Measurements from ENCODE around the gene ZNF688. TPM values are rescaled to one million over a fixed set of nuclear protein-coding genes. Genes with fewer than 3 reads are reported as not detected.

Gene ZNF688
- total and polyA plus RNA-seq, 2 of the 13 experiments (the other 11 are each of a cell fraction or from before 2014, with no cell fraction given) = 2.4 to 5.4 TPM

- TF ChIP-seq PLSCR1 (CRISPR knock-in tag; IDR thresholded peaks at IDR 0.05; ENCODE audit: borderline replicate concordance) (no peak), ARNTL (CRISPR knock-in tag; IDR thresholded peaks at IDR 0.05) (no peak), ZNF724P (CRISPR knock-in tag; IDR thresholded peaks at IDR 0.05; ENCODE audit: borderline replicate concordance) (no peak), NFATC3 (CRISPR knock-in tag; IDR thresholded peaks at IDR 0.05) (no peak), BORCS8-MEF2B (CRISPR knock-in tag; IDR thresholded peaks at IDR 0.05) (no peak), ZNF44 (CRISPR knock-in tag; IDR thresholded peaks at IDR 0.05) (no peak), ZNF282 (IDR thresholded peaks at IDR 0.05; ENCODE audit: partially characterized antibody) (no peak), ZNF567 (CRISPR knock-in tag; IDR thresholded peaks at IDR 0.05; ENCODE audit: borderline replicate concordance) (no peak), ZNF496 (CRISPR knock-in tag; IDR thresholded peaks at IDR 0.05; ENCODE audit: insufficient replicate concordance) (no peak), GFI1 (CRISPR knock-in tag; IDR thresholded peaks at IDR 0.05; ENCODE audit: borderline replicate concordance) (0 out of 2 replicates have a peak, but pooled peaks have one; percentile 45), ZNF138 (CRISPR knock-in tag; IDR thresholded peaks at IDR 0.05; ENCODE audit: low read depth) (no peak), TCF7L2 (IDR thresholded peaks at IDR 0.05; ENCODE audit: low read depth, low read length) (no peak), TMF1 (CRISPR knock-in tag; IDR thresholded peaks at IDR 0.05; ENCODE audit: low read depth) (no peak; the same call in 1 of the 2 replicates), RXRB (CRISPR knock-in tag; IDR thresholded peaks at IDR 0.05; ENCODE audit: borderline replicate concordance) (no peak), RNF219 (CRISPR knock-in tag; IDR thresholded peaks at IDR 0.05) (no peak; the same call in 1 of the 2 replicates), BRCA1 (CRISPR knock-in tag; IDR thresholded peaks at IDR 0.05) (no peak), ZNF672 (CRISPR knock-in tag; IDR thresholded peaks at IDR 0.05) (no peak), ZNF605 (CRISPR knock-in tag; IDR thresholded peaks at IDR 0.05) (no peak), TFAP4 (IDR thresholded peaks at IDR 0.05; ENCODE audit: borderline replicate concordance, low read depth) (no peak), ZBTB1 (CRISPR knock-in tag; IDR thresholded peaks at IDR 0.05; ENCODE audit: borderline replicate concordance) (no peak), TEAD2 (CRISPR knock-in tag; IDR thresholded peaks at IDR 0.05) (no peak), KLF11 (CRISPR knock-in tag; IDR thresholded peaks at IDR 0.05) (no peak), YEATS4 (CRISPR knock-in tag; IDR thresholded peaks at IDR 0.05; ENCODE audit: borderline replicate concordance) (no peak), PATZ1 (CRISPR knock-in tag; IDR thresholded peaks at IDR 0.05) (no peak), ZFP1 (CRISPR knock-in tag; IDR thresholded peaks at IDR 0.05) (no peak), GPN1 (CRISPR knock-in tag; IDR thresholded peaks at IDR 0.05; ENCODE audit: borderline replicate concordance) (no peak)
Measured at GRCh38 chr16:30558789-30559377, 12.6 kb downstream of the ZNF688 start (continued).

Measured in HepG2 (cell line).